Aortic smooth muscle cell (primary cell): ENCODE results near the gene FANCB. TPM values are rescaled to one million over a fixed set of nuclear protein-coding genes. Genes with fewer than 3 reads are reported as not detected.

Experiments
- total RNA-seq: library from RNA; depleted of rRNA; stranded (reverse); fragments of >200 nt; gene quantifications from 2 replicates; pipeline ENCODE4 v1.2.3, GENCODE V29; 2014

FANCB gene
- total RNA-seq: 5.9 and 6.5 TPM in 2 replicates

GRCh38 chrX:14872851-14873675 is at the start of gene FANCB, which contains the start of gene MOSPD2:
Gene FANCB, minus strand, starts transcription at chrX:14873069. Its CDS starts 7,559 bp downstream, at chrX:14865510.
Gene MOSPD2, plus strand, starts transcription at chrX:14873421. Its CDS starts 108 bp downstream, at chrX:14873529.

Other genes with a start within 250 kb of the FANCB start
- 14.7 and 38.0 TPM in 2 replicates for gene MOSPD2, start 352 bp upstream of the FANCB start, total RNA-seq